ENCODE data around the gene CEACAM20.
A peak's percentile ranks its signal among the peaks of the same experiment; 100 is the strongest.
"Not testable (repeated sequence)": the region's sequence is repeated elsewhere in the genome, so short reads cannot be mapped to it uniquely, and the experiment has no call there.

Gene CEACAM20

GRCh38 chr19:44529536-44529935 lies at the start of gene CEACAM20:
Gene CEACAM20, minus strand, starts transcription at chr19:44529675. Its CDS starts 166 bp downstream, at chr19:44529509.
- DNase-seq (ENCODE audit: low read depth in 3 of 3), result no peak

- no peak for DNase-seq (ENCODE audit: low read depth in 3 of 3)
Measured at GRCh38 chr19:44577566-44577874, 48.0 kb upstream of the CEACAM20 start.

GRCh38 chr19:44576843-44577565 lies 47.5 kb upstream of the CEACAM20 start:
- DNase-seq (ENCODE audit: low read depth in 3 of 3), result peak in 1 of 3 donors; percentile 5

GRCh38 chr19:44575116-44575700 lies 45.7 kb upstream of the CEACAM20 start:
- DNase-seq (ENCODE audit: low read depth in 3 of 3), result no peak

- DNase-seq (ENCODE audit: low read depth in 3 of 3), result no peak
Measured at GRCh38 chr19:44574186-44574950, 44.9 kb upstream of the CEACAM20 start.

GRCh38 chr19:44573627-44574026 lies 44.2 kb upstream of the CEACAM20 start:
- DNase-seq (ENCODE audit: low read depth in 3 of 3), result no peak

GRCh38 chr19:44573183-44573582 lies 43.7 kb upstream of the CEACAM20 start:
- no peak for DNase-seq (ENCODE audit: low read depth in 3 of 3)

GRCh38 chr19:44572581-44572900 lies 43.1 kb upstream of the CEACAM20 start:
- no peak for DNase-seq (ENCODE audit: low read depth in 3 of 3)

GRCh38 chr19:44571830-44572580 lies 42.5 kb upstream of the CEACAM20 start:
- DNase-seq (ENCODE audit: low read depth in 3 of 3), result no peak

GRCh38 chr19:44570984-44571684 lies 41.7 kb upstream of the CEACAM20 start:
- peak; percentile 37 to 47 (median 37) for DNase-seq (ENCODE audit: low read depth in 3 of 3)

GRCh38 chr19:44570603-44570983 lies 41.1 kb upstream of the CEACAM20 start:
- DNase-seq (ENCODE audit: low read depth in 3 of 3), result no peak

GRCh38 chr19:44567745-44568144 lies 38.3 kb upstream of the CEACAM20 start:
- DNase-seq (ENCODE audit: low read depth in 3 of 3), result no peak

GRCh38 chr19:44566984-44567383 lies 37.5 kb upstream of the CEACAM20 start:
- no peak for DNase-seq (ENCODE audit: low read depth in 3 of 3)

- not testable (repeated sequence) for DNase-seq (ENCODE audit: low read depth in 3 of 3)
Measured at GRCh38 chr19:44563086-44563655, 33.7 kb upstream of the CEACAM20 start.

- no peak for DNase-seq (ENCODE audit: low read depth in 3 of 3)
Measured at GRCh38 chr19:44557933-44558332, 28.5 kb upstream of the CEACAM20 start.

- DNase-seq (ENCODE audit: low read depth in 3 of 3), result no peak
Measured at GRCh38 chr19:44554641-44555246, 25.3 kb upstream of the CEACAM20 start.

GRCh38 chr19:44553478-44554171 lies 24.1 kb upstream of the CEACAM20 start:
- DNase-seq (ENCODE audit: low read depth in 3 of 3), result no peak

- DNase-seq (ENCODE audit: low read depth in 3 of 3), result peak; percentile 6 to 29 (median 19)
Measured at GRCh38 chr19:44552324-44552723, 22.8 kb upstream of the CEACAM20 start.

- DNase-seq (ENCODE audit: low read depth in 3 of 3), result no peak
Measured at GRCh38 chr19:44551850-44552249, 22.4 kb upstream of the CEACAM20 start.

GRCh38 chr19:44550976-44551375 lies 21.5 kb upstream of the CEACAM20 start:
- DNase-seq (ENCODE audit: low read depth in 3 of 3), result not testable (repeated sequence)

Measured in stimulated activated CD4-positive, alpha-beta T cell treated with anti-CD3 and anti-CD28 coated beads, TNF-alpha, amount 100 ng/mL, for 48 hours (primary cell).